ENCODE data around the gene PLCL2.

GRCh38 chr3:17125738-17126442, 241.1 kb downstream of the PLCL2 start:
- no peak for TF ChIP-seq CTCF (IDR thresholded peaks at IDR 0.05 in 8 of 11, conservative IDR thresholded peaks at IDR 0.05 in 3 of 11)
- no peak for TF ChIP-seq POLR2AphosphoS5 (IDR thresholded peaks at IDR 0.05)
- no peak for TF ChIP-seq POLR2A (IDR thresholded peaks at IDR 0.05)

Data from spleen (tissue), 7 donors.